Osteoblast (primary cell): ENCODE measurements around the gene CYP3A7. TPM values are rescaled to one million over a fixed set of nuclear protein-coding genes. Genes with fewer than 3 reads are reported as not detected.

Experiments used
- DNase-seq: peaks from one replicate; pipeline ENCODE4 v3.0.0; 2011; ENCODE audit warnings: low spot score, mixed read lengths; ENCODE audit not compliant: insufficient read length; ENCODE audit errors: missing footprints
- H2AFZ ChIP-seq: 2 replicates; pipeline ENCODE4 v1.6.0; 2011; ENCODE audit warnings: mild to moderate bottlenecking, low read length
- H3K27ac ChIP-seq: 2 replicates; pipeline ENCODE4 v1.5.1; 2011; ENCODE audit warnings: mild to moderate bottlenecking, low read depth, low read length, moderate library complexity
- H3K27me3 ChIP-seq: 2 replicates; pipeline ENCODE4 v1.6.0; 2012; ENCODE audit warnings: mild to moderate bottlenecking, control low read depth, inconsistent platforms, low read length, moderate library complexity; ENCODE audit not compliant: insufficient read depth
- H3K36me3 ChIP-seq: 2 replicates; pipeline ENCODE4 v1.5.1; 2011; ENCODE audit warnings: mild to moderate bottlenecking, low read length, control low read depth, moderate library complexity; ENCODE audit not compliant: insufficient read depth
- H3K4me1 ChIP-seq: 2 replicates; pipeline ENCODE4 v1.5.1; 2011; ENCODE audit warnings: mild to moderate bottlenecking, low read length, control low read depth, moderate library complexity; ENCODE audit not compliant: insufficient read depth
- H3K4me2 ChIP-seq: 2 replicates; pipeline ENCODE4 v1.6.0; 2011; ENCODE audit warnings: mild to moderate bottlenecking, low read length; ENCODE audit not compliant: insufficient read depth
- H3K4me3 ChIP-seq: fragments of 200-600 bp; sonication (generic); 3 replicates; pipeline ENCODE4 v1.5.1; 2012; ENCODE audit warnings: mild to moderate bottlenecking, low read length, inconsistent platforms; ENCODE audit not compliant: insufficient read depth
- H3K79me2 ChIP-seq: 2 replicates; pipeline ENCODE4 v1.6.0; 2012; ENCODE audit warnings: mild to moderate bottlenecking, low read length, control low read depth, inconsistent platforms; ENCODE audit not compliant: insufficient read depth
- H3K9me3 ChIP-seq: 2 replicates; pipeline ENCODE4 v1.5.1; 2011; ENCODE audit warnings: low read depth, low read length, control low read depth
- H4K20me1 ChIP-seq: 2 replicates; pipeline ENCODE4 v1.6.0; 2012; ENCODE audit warnings: mild to moderate bottlenecking, low read length, control low read depth; ENCODE audit not compliant: insufficient read depth
- CTCF ChIP-seq: IDR thresholded peaks from 2 replicates; pipeline ENCODE4 v1.5.1; 2011; ENCODE audit warnings: mild to moderate bottlenecking, low read depth, low read length, moderate library complexity; ENCODE audit errors: extremely low read depth
- total RNA-seq: library from RNA; depleted of rRNA; stranded (reverse); fragments of >200 nt; gene quantifications from 2 replicates; pipeline ENCODE4 v1.2.3, GENCODE V29; 2012

The CYP3A7 gene
- total RNA-seq, 1 donor, result not detected

- no peak for DNase-seq
- no peak for TF ChIP-seq CTCF
- Histone ChIP-seq H3K36me3 (no peaks in the 10 kb centered on the region), H4K20me1 (no peaks in the 10 kb centered on the region), H3K79me2 (no peaks in the 10 kb centered on the region), H3K9me3 (no peaks in the 10 kb centered on the region), H3K4me1 (peaks cover 6% of the 10 kb centered on the region), H2AFZ (no peak overlapping the region), H3K4me3 (no peak overlapping the region), H3K27ac (no peak overlapping the region), H3K4me2 (no peak overlapping the region), H3K27me3 (peaks cover 16% of the 10 kb centered on the region)
These were observed 33.5 kb upstream of the CYP3A7 start for GRCh38 chr7:99768471-99768870.

DNA sequence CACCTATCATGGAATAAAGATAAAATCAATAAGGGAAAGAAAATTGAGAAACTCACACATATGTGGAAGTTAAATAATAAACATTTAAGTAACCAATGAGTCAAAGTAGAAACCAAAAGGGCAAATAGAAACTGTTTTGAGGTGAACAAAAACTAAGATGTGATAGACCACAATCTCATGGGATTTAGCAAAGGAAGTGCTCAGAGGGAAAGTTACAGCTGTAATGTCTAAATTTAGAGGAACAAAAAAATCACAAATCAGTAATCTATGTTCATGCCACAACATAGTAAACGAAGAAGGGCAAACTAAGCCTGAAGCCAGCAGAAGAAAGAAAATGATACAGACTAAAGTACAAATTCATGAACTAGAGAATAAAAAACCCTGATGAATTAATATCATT lies 32.7 kb upstream of the CYP3A7 start:
- H3K4me3 ChIP-seq, result no peak overlapping the region
- no peaks in the 10 kb centered on the region for H3K36me3 ChIP-seq
- H3K4me2 ChIP-seq, result no peak overlapping the region
- no peaks in the 10 kb centered on the region for H3K79me2 ChIP-seq
- H3K27ac ChIP-seq, result no peak overlapping the region
- H3K27me3 ChIP-seq, result peaks cover 14% of the 10 kb centered on the region
- no peaks in the 10 kb centered on the region for H4K20me1 ChIP-seq
- TF ChIP-seq CTCF, result no peak
- peaks cover 12% of the 10 kb centered on the region for H3K4me1 ChIP-seq
- H3K9me3 ChIP-seq, result no peaks in the 10 kb centered on the region
- no peak overlapping the region for H2AFZ ChIP-seq
- no peak for DNase-seq

- DNase-seq, result no peak
- peak overlapping the region; percentile 5 for H2AFZ ChIP-seq
- no peaks in the 10 kb centered on the region for H3K79me2 ChIP-seq
- no peaks in the 10 kb centered on the region for H4K20me1 ChIP-seq
- peaks cover 5% of the 10 kb centered on the region for H3K27me3 ChIP-seq
- H3K4me3 ChIP-seq, result no peak overlapping the region
- TF ChIP-seq CTCF, result no peak
- H3K9me3 ChIP-seq, result no peaks in the 10 kb centered on the region
- H3K4me1 ChIP-seq, result peaks cover 14% of the 10 kb centered on the region
- no peak overlapping the region for H3K27ac ChIP-seq
- no peak overlapping the region for H3K4me2 ChIP-seq
- no peaks in the 10 kb centered on the region for H3K36me3 ChIP-seq
These were observed 31.6 kb upstream of the CYP3A7 start for GRCh38 chr7:99766484-99767099.

DNA sequence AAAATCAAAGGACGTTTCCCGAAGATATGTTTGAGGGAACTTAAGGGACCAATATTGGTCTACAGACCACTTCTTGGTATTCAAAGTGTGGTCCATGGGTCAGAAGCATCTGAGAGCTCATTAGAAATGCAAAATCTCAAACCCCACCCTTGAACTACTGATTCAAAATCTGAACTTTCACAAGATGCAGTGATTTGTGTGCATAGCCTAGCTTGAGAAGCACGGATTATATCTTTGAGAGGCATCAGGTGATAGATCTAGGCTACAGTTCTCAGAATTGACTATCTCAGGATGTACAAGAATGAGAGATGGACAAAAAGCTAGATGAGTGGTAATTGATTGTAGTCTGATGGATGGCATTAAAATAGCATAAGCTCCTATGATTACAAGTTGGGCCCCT lies 29.5 kb upstream of the CYP3A7 start:
- TF ChIP-seq CTCF, result no peak
- H3K27ac ChIP-seq, result no peak overlapping the region
- H3K79me2 ChIP-seq, result no peaks in the 10 kb centered on the region
- no peak overlapping the region for H2AFZ ChIP-seq
- no peak overlapping the region for H3K4me3 ChIP-seq
- peaks cover 14% of the 10 kb centered on the region for H3K4me1 ChIP-seq
- H3K9me3 ChIP-seq, result no peaks in the 10 kb centered on the region
- no peaks in the 10 kb centered on the region for H3K36me3 ChIP-seq
- no peak for DNase-seq
- no peak overlapping the region for H3K4me2 ChIP-seq
- no peaks in the 10 kb centered on the region for H4K20me1 ChIP-seq
- peaks cover 2% of the 10 kb centered on the region for H3K27me3 ChIP-seq
